ENCODE results near the gene BET1L.
"Not testable (repeated sequence)": the region's sequence is repeated elsewhere in the genome, so short reads cannot be mapped to it uniquely, and the experiment has no call there.

Gene BET1L

GRCh38 chr11:225734-226453, 18.7 kb upstream of the BET1L start:
- H3K27me3 ChIP-seq (ENCODE audit: insufficient read depth, low read length), result no peaks in the 10 kb centered on the region
- H3K9me3 ChIP-seq (ENCODE audit: insufficient read depth, low read depth, low read length), result no peaks in the 10 kb centered on the region
- no peaks in the 10 kb centered on the region for H3K4me1 ChIP-seq (ENCODE audit: insufficient read depth, low read length)
- H3K9ac ChIP-seq (ENCODE audit: low read depth, low read length), result no peak overlapping the region
- 94% methylated on average over 10 of the region's 10 CpGs for WGBS
- H3K36me3 ChIP-seq (ENCODE audit: insufficient read depth, low read length), result no peaks in the 10 kb centered on the region
- no peak overlapping the region for H3K4me3 ChIP-seq (ENCODE audit: low read length)
- no peak overlapping the region for H3K27ac ChIP-seq (ENCODE audit: low read depth, low read length)

GRCh38 chr11:224424-224823, 17.2 kb upstream of the BET1L start:
- Histone ChIP-seq H3K27me3 (ENCODE audit: insufficient read depth, low read length) (no peaks in the 10 kb centered on the region), H3K9me3 (ENCODE audit: insufficient read depth, low read depth, low read length) (no peaks in the 10 kb centered on the region), H3K36me3 (ENCODE audit: insufficient read depth, low read length) (no peaks in the 10 kb centered on the region), H3K27ac (ENCODE audit: low read depth, low read length) (no peak overlapping the region), H3K9ac (ENCODE audit: low read depth, low read length) (no peak overlapping the region), H3K4me3 (ENCODE audit: low read length) (no peak overlapping the region), H3K4me1 (ENCODE audit: insufficient read depth, low read length) (no peaks in the 10 kb centered on the region)
- WGBS, result 95% methylated on average over 7 of the region's 7 CpGs

DNA sequence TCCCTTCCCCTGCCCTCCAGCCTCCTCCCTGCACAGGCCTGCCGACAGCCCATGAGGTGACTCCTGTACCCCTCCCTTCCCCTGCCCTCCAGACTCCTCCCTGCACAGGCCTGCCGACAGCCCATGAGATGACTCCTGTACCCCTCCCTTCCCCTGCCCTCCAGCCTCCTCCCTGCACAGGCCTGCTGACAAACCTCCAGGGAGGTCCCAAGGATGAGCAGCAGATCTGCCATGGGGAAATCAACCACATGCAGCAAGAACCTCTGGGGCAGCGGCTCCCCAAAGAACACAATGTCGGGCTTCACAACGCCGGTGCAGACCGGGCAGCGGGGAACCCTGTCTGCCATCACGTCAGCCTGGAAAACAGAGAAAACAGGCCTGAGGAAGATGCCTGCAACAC, 16.7 kb upstream of the BET1L start:
- Histone ChIP-seq H3K4me3 (ENCODE audit: low read length) (no peak overlapping the region), H3K4me1 (ENCODE audit: insufficient read depth, low read length) (no peaks in the 10 kb centered on the region), H3K9me3 (ENCODE audit: insufficient read depth, low read depth, low read length) (no peaks in the 10 kb centered on the region), H3K27ac (ENCODE audit: low read depth, low read length) (no peak overlapping the region), H3K27me3 (ENCODE audit: insufficient read depth, low read length) (no peaks in the 10 kb centered on the region), H3K36me3 (ENCODE audit: insufficient read depth, low read length) (no peaks in the 10 kb centered on the region), H3K9ac (ENCODE audit: low read depth, low read length) (no peak overlapping the region)
- WGBS, result 93% methylated on average over 9 of the region's 9 CpGs

GRCh38 chr11:223026-223789, 16.0 kb upstream of the BET1L start:
- Histone ChIP-seq H3K27ac (ENCODE audit: low read depth, low read length) (no peak overlapping the region), H3K9me3 (ENCODE audit: insufficient read depth, low read depth, low read length) (no peaks in the 10 kb centered on the region), H3K27me3 (ENCODE audit: insufficient read depth, low read length) (no peaks in the 10 kb centered on the region), H3K36me3 (ENCODE audit: insufficient read depth, low read length) (peaks cover 4% of the 10 kb centered on the region), H3K4me1 (ENCODE audit: insufficient read depth, low read length) (no peaks in the 10 kb centered on the region), H3K4me3 (ENCODE audit: low read length) (no peak overlapping the region), H3K9ac (ENCODE audit: low read depth, low read length) (no peak overlapping the region)
- 88% methylated on average over 16 of the region's 16 CpGs for WGBS

- Histone ChIP-seq H3K4me3 (ENCODE audit: low read length) (no peak overlapping the region), H3K27me3 (ENCODE audit: insufficient read depth, low read length) (no peaks in the 10 kb centered on the region), H3K9ac (ENCODE audit: low read depth, low read length) (no peak overlapping the region), H3K36me3 (ENCODE audit: insufficient read depth, low read length) (peaks cover 4% of the 10 kb centered on the region), H3K4me1 (ENCODE audit: insufficient read depth, low read length) (no peaks in the 10 kb centered on the region), H3K9me3 (ENCODE audit: insufficient read depth, low read depth, low read length) (no peaks in the 10 kb centered on the region), H3K27ac (ENCODE audit: low read depth, low read length) (no peak overlapping the region)
- 95% methylated on average over 14 of the region's 14 CpGs for WGBS
Observed at GRCh38 chr11:221998-222789, 15.0 kb upstream of the BET1L start.

- H3K9ac ChIP-seq (ENCODE audit: low read depth, low read length), result no peak overlapping the region
- H3K27me3 ChIP-seq (ENCODE audit: insufficient read depth, low read length), result no peaks in the 10 kb centered on the region
- no peak overlapping the region for H3K4me3 ChIP-seq (ENCODE audit: low read length)
- peaks cover 4% of the 10 kb centered on the region for H3K36me3 ChIP-seq (ENCODE audit: insufficient read depth, low read length)
- H3K27ac ChIP-seq (ENCODE audit: low read depth, low read length), result no peak overlapping the region
- 92% methylated on average over 7 of the region's 7 CpGs for WGBS
- no peaks in the 10 kb centered on the region for H3K9me3 ChIP-seq (ENCODE audit: insufficient read depth, low read depth, low read length)
- H3K4me1 ChIP-seq (ENCODE audit: insufficient read depth, low read length), result no peaks in the 10 kb centered on the region
Observed at GRCh38 chr11:221539-221938, 14.3 kb upstream of the BET1L start.

- WGBS, result 97% methylated on average over 1 of the region's 3 CpGs
- not testable (repeated sequence) for H3K9ac ChIP-seq (ENCODE audit: low read depth, low read length); H3K4me1 ChIP-seq (ENCODE audit: insufficient read depth, low read length); H3K27ac ChIP-seq (ENCODE audit: low read depth, low read length); H3K9me3 ChIP-seq (ENCODE audit: insufficient read depth, low read depth, low read length); H3K27me3 ChIP-seq (ENCODE audit: insufficient read depth, low read length); H3K4me3 ChIP-seq (ENCODE audit: low read length)
- peaks cover 11% of the 10 kb centered on the region for H3K36me3 ChIP-seq (ENCODE audit: insufficient read depth, low read length)
Observed at GRCh38 chr11:220641-221215, 13.5 kb upstream of the BET1L start.

GRCh38 chr11:218815-219593, 11.8 kb upstream of the BET1L start:
- H3K4me1 ChIP-seq (ENCODE audit: insufficient read depth, low read length), result no peaks in the 10 kb centered on the region
- H3K9ac ChIP-seq (ENCODE audit: low read depth, low read length), result no peak overlapping the region
- peaks cover 28% of the 10 kb centered on the region for H3K36me3 ChIP-seq (ENCODE audit: insufficient read depth, low read length)
- H3K9me3 ChIP-seq (ENCODE audit: insufficient read depth, low read depth, low read length), result no peaks in the 10 kb centered on the region
- no peaks in the 10 kb centered on the region for H3K27me3 ChIP-seq (ENCODE audit: insufficient read depth, low read length)
- no peak overlapping the region for H3K27ac ChIP-seq (ENCODE audit: low read depth, low read length)
- H3K4me3 ChIP-seq (ENCODE audit: low read length), result no peak overlapping the region
- WGBS, result 93% methylated on average over 29 of the region's 29 CpGs

- Histone ChIP-seq H3K4me3 (ENCODE audit: low read length) (no peak overlapping the region), H3K27me3 (ENCODE audit: insufficient read depth, low read length) (no peaks in the 10 kb centered on the region), H3K27ac (ENCODE audit: low read depth, low read length) (no peak overlapping the region), H3K36me3 (ENCODE audit: insufficient read depth, low read length) (peaks cover 40% of the 10 kb centered on the region), H3K4me1 (ENCODE audit: insufficient read depth, low read length) (no peaks in the 10 kb centered on the region), H3K9ac (ENCODE audit: low read depth, low read length) (no peak overlapping the region), H3K9me3 (ENCODE audit: insufficient read depth, low read depth, low read length) (no peaks in the 10 kb centered on the region)
- 96% methylated on average over 3 of the region's 3 CpGs for WGBS
Observed at GRCh38 chr11:217704-218103, 10.5 kb upstream of the BET1L start.

DNA sequence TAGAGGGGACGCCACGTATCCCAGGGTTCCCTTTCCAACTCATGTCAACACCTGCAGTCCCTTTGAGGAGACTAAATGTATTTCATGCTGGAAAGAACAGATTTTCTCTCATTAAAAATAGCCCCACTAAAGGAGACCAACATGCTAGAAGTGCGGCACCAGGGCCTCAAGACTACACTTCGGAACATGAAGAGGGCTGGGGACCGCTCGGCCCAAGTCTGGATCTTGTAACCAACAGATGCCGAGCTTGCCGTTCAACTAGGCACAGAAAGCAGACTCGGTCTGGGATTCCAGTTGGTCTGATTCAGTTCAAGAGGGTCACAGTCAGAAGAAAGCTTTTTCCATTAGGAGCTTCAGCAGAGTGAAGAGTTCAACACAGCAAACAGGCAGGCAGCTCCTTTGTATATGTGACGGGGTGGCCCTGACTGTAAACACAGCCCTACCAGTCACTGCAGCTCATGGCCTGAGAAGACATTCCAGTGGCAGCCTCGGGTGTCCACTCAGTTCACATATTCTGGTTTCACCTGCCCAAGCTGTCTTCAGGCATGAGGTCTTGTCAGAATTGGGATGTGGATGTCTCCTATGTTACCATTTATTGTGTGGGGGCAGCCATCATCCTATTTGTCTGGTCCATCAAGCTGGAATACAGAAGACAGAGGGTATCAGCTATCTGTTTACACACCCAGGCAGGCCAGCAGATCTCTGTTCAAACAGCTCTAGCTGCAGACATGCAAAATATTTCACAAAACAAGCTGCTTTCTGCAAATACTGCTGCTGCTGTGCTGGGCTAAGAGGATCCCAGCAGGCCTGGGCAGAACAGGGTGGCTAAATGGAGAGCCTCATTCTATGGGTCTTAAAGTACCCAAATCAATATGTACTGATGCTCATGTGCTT, 9.1 kb upstream of the BET1L start:
- Histone ChIP-seq H3K9me3 (ENCODE audit: insufficient read depth, low read depth, low read length) (no peaks in the 10 kb centered on the region), H3K9ac (ENCODE audit: low read depth, low read length) (no peak overlapping the region), H3K4me1 (ENCODE audit: insufficient read depth, low read length) (no peaks in the 10 kb centered on the region), H3K27me3 (ENCODE audit: insufficient read depth, low read length) (no peaks in the 10 kb centered on the region), H3K36me3 (ENCODE audit: insufficient read depth, low read length) (peaks cover 54% of the 10 kb centered on the region), H3K4me3 (ENCODE audit: low read length) (no peak overlapping the region), H3K27ac (ENCODE audit: low read depth, low read length) (no peak overlapping the region)
- WGBS, result 92% methylated on average over 11 of the region's 11 CpGs
